HepG2 (cell line): ENCODE measurements around the gene RXFP1. TPM values are rescaled to one million over a fixed set of nuclear protein-coding genes. Genes with fewer than 3 reads are reported as not detected.

ENCODE experiments used
- ARNTL ChIP-seq: sonication (generic); formaldehyde crosslinking; IDR thresholded peaks from 2 replicates; pipeline ENCODE4 v1.4.0; 2020; ENCODE audit warnings: mild to moderate bottlenecking, missing genetic modification reagents
- BCL6 ChIP-seq: IDR thresholded peaks from 2 replicates; pipeline ENCODE4 v1.6.1; 2016; ENCODE audit warnings: missing genetic modification reagents, missing compliant biosample characterization
- CHD2 ChIP-seq: IDR thresholded peaks from 2 replicates; pipeline ENCODE4 v1.6.1; 2011; ENCODE audit warnings: low read depth, low read length, improper control_type of control experiment
- DMAP1 ChIP-seq: IDR thresholded peaks from 2 replicates; pipeline ENCODE4 v1.6.1; 2016
- DMTF1 ChIP-seq: sonication (generic); formaldehyde crosslinking; IDR thresholded peaks from 2 replicates; pipeline ENCODE4 v1.4.0; 2020; ENCODE audit warnings: mild to moderate bottlenecking, missing genetic modification reagents
- EED ChIP-seq: sonication (generic); formaldehyde crosslinking; IDR thresholded peaks from 2 replicates; pipeline ENCODE4 v1.5.0; 2020; ENCODE audit warnings: mild to moderate bottlenecking, missing genetic modification reagents
- HOMEZ ChIP-seq: IDR thresholded peaks from 2 replicates; pipeline ENCODE4 v1.6.1; 2016; ENCODE audit warnings: low read depth
- MAZ ChIP-seq, 2 experiments: sonication (generic) in 1 of 2; formaldehyde crosslinking in 1 of 2; IDR thresholded peaks; 2 replicates each; pipeline versions ENCODE4 v1.5.0 to v1.6.1; 2012 to 2020; ENCODE audit warnings: low read depth in 2 of 2, mild to moderate bottlenecking in 2 of 2, borderline replicate concordance in 1 of 2, improper control_type of control experiment in 1 of 2, low read length in 1 of 2, missing genetic modification reagents in 1 of 2, moderate library complexity in 1 of 2
- MXI1 ChIP-seq: IDR thresholded peaks from 3 replicates; pipeline ENCODE4 v1.6.1; 2012; ENCODE audit warnings: low read depth, low read length, inconsistent platforms, borderline replicate concordance
- NRL ChIP-seq: sonication (generic); formaldehyde crosslinking; IDR thresholded peaks from 2 replicates; pipeline ENCODE4 v1.5.0; 2020; ENCODE audit warnings: missing genetic modification reagents, mild to moderate bottlenecking, moderate library complexity, borderline replicate concordance
- RXRA ChIP-seq: sonication (generic); formaldehyde crosslinking; IDR thresholded peaks from 2 replicates; pipeline ENCODE4 v1.5.1; 2020; ENCODE audit warnings: missing genetic modification reagents
- SIN3A ChIP-seq: IDR thresholded peaks from 2 replicates; pipeline ENCODE4 v1.6.1; 2011; ENCODE audit warnings: low read depth, mild to moderate bottlenecking, control low read depth, low read length, borderline replicate concordance
- SOX6 ChIP-seq, 2 experiments: fragments of 450-650 bp in 1 of 2; sonication (generic) in 1 of 2; formaldehyde crosslinking in 1 of 2; IDR thresholded peaks; 2 replicates each; pipeline versions ENCODE4 v1.4.0 to v1.6.1; 2017 to 2020; ENCODE audit warnings: antibody characterized with exemption in 1 of 2, mild to moderate bottlenecking in 1 of 2, missing genetic modification reagents in 1 of 2
- TFAP4 ChIP-seq: sonication (generic); IDR thresholded peaks from 2 replicates; pipeline ENCODE4 v1.6.1; 2016; ENCODE audit warnings: low read depth, borderline replicate concordance
- TFDP1 ChIP-seq: IDR thresholded peaks from 2 replicates; pipeline ENCODE4 v1.6.1; 2016; ENCODE audit warnings: missing compliant biosample characterization, missing genetic modification reagents, borderline replicate concordance
- THAP11 ChIP-seq: IDR thresholded peaks from 2 replicates; pipeline ENCODE4 v1.6.1; 2016; ENCODE audit warnings: missing biosample characterization, missing genetic modification reagents
- WIZ ChIP-seq: sonication (generic); formaldehyde crosslinking; IDR thresholded peaks from 2 replicates; pipeline ENCODE4 v1.5.1; 2020; ENCODE audit warnings: mild to moderate bottlenecking, missing genetic modification reagents
- ZNF788 ChIP-seq: sonication (generic); formaldehyde crosslinking; IDR thresholded peaks from 2 replicates; pipeline ENCODE4 v1.5.0; 2020; ENCODE audit warnings: mild to moderate bottlenecking, missing genetic modification reagents, borderline replicate concordance
- ZNF816 ChIP-seq: sonication (generic); formaldehyde crosslinking; IDR thresholded peaks from 2 replicates; pipeline ENCODE4 v1.8.0; 2022; ENCODE audit warnings: missing genetic modification reagents, mild to moderate bottlenecking, borderline replicate concordance
- polyA plus RNA-seq, 8 experiments: library from polyadenylated mRNA; depleted of rRNA in 3 of 8; stranded (reverse) in 7 of 8; unstranded in 1 of 8; fragments of >200 nt; fragmentation: Illumina TruSeq in 4 of 8; extraction: Trizol in 4 of 8; gene quantifications; 2 replicates each; pipeline versions ENCODE4 v1.2.1 to v1.2.3, GENCODE V29; 2011 to 2016; ENCODE audit warnings: low read depth in 4 of 8, missing spikeins in 1 of 8, mixed read lengths in 1 of 8; ENCODE audit not compliant: insufficient read depth in 1 of 8
- total RNA-seq, 5 experiments: library from RNA; depleted of rRNA; stranded (reverse); fragments of >200 nt; fragmentation: Illumina TruSeq; extraction: Trizol; gene quantifications; 2 replicates each; pipeline ENCODE4 v1.2.3, GENCODE V29; 2016; ENCODE audit warnings: low read depth in 1 of 5
- TF ChIP-seq, protein P1 (sequence below): IDR thresholded peaks from 2 replicates; pipeline ENCODE4 v1.6.1; 2012; ENCODE audit warnings: low read depth, low read length, improper control_type of control experiment

Gene RXFP1
- total and polyA plus RNA-seq, 2 of the 13 experiments (the other 11 are each of a cell fraction or from before 2014, with no cell fraction given), result not detected

- 0 out of 2 replicates have a peak, but pooled peaks have one; percentile 16 for TF ChIP-seq NRL (CRISPR knock-in tag)
- TF ChIP-seq SIN3A, result 0 out of 2 replicates have a peak, but pooled peaks have one; percentile 37
- TF ChIP-seq THAP11 (CRISPR knock-in tag), result no peak
- no peak for TF ChIP-seq HOMEZ (CRISPR knock-in tag)
- peak; percentile 50 for TF ChIP-seq ARNTL (CRISPR knock-in tag)
- no peak for TF ChIP-seq MAZ (IDR thresholded peaks at IDR 0.05; ENCODE audit: borderline replicate concordance, low read depth, low read length)
- TF ChIP-seq MAZ (CRISPR knock-in tag; IDR thresholded peaks at IDR 0.05; ENCODE audit: low read depth), result 0 out of 2 replicates have a peak, but pooled peaks have one; percentile 21
- TF ChIP-seq DMAP1, result peak; percentile 14; the same call in 1 of the 2 replicates
- 0 out of 2 replicates have a peak, but pooled peaks have one; percentile 51 for TF ChIP-seq DMTF1 (CRISPR knock-in tag)
- TF ChIP-seq TFDP1 (CRISPR knock-in tag), result peak; percentile 41; the same call in 1 of the 2 replicates
- peak; percentile 56; the same call in 1 of the 2 replicates for TF ChIP-seq RXRA
- TF ChIP-seq ZNF816, result no peak
- TF ChIP-seq EED (CRISPR knock-in tag), result 0 out of 2 replicates have a peak, but pooled peaks have one; percentile 68
- TF ChIP-seq BCL6 (CRISPR knock-in tag), result no peak
- TF ChIP-seq TFAP4, result peak; percentile 85
- TF ChIP-seq SOX6 (IDR thresholded peaks at IDR 0.05), result no peak
- TF ChIP-seq SOX6 (CRISPR knock-in tag; IDR thresholded peaks at IDR 0.05), result peak; percentile 47
- TF ChIP-seq, protein P1, sequence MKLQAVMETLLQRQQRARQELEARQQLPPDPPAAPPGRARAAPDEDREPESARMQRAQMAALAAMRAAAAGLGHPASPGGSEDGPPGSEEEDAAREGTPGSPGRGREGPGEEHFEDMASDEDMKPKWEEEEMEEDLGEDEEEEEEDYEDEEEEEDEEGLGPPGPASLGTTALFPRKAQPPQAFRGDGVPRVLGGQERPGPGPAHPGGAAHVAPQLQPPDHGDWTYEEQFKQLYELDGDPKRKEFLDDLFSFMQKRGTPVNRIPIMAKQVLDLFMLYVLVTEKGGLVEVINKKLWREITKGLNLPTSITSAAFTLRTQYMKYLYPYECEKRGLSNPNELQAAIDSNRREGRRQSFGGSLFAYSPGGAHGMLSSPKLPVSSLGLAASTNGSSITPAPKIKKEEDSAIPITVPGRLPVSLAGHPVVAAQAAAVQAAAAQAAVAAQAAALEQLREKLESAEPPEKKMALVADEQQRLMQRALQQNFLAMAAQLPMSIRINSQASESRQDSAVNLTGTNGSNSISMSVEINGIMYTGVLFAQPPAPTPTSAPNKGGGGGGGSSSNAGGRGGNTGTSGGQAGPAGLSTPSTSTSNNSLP, result no peak
- TF ChIP-seq WIZ (CRISPR knock-in tag), result 0 out of 2 replicates have a peak, but pooled peaks have one; percentile 75
- TF ChIP-seq MXI1, result peak; percentile 40; the same call in 1 of the 3 replicates
- peak; percentile 52; the same call in 1 of the 2 replicates for TF ChIP-seq CHD2
- TF ChIP-seq ZNF788 (CRISPR knock-in tag), result no peak
Observed at GRCh38 chr4:158670975-158671664, 149.4 kb downstream of the RXFP1 start (continued).
